HL-60 (cell line): ENCODE results near the gene OR51B5.

Experiments
- DNase-seq, 2 experiments: peaks; one replicate each; pipeline ENCODE4 v3.0.0-alpha.2; 2010 to 2020; ENCODE audit warnings: low read depth in 1 of 2, low spot score in 1 of 2
- H3K27ac ChIP-seq: fragments of 250-450 bp; sonication (Bioruptor Pico); replicated peaks from 2 replicates; pipeline ENCODE4 v1.5.1; 2020; ENCODE audit warnings: mild to moderate bottlenecking, moderate library complexity
- H3K27me3 ChIP-seq: fragments of 250-450 bp; sonication (Bioruptor Pico); 2 replicates; pipeline ENCODE4 v1.5.1; 2021; ENCODE audit warnings: mild to moderate bottlenecking, moderate library complexity; ENCODE audit not compliant: insufficient read depth, poor library complexity, severe bottlenecking
- H3K4me3 ChIP-seq: replicated peaks from 2 replicates; pipeline ENCODE4 v1.5.1; 2011; ENCODE audit warnings: mild to moderate bottlenecking, control low read depth, low read length; ENCODE audit not compliant: insufficient read depth
- CTCF ChIP-seq: IDR thresholded peaks from one replicate; pipeline ENCODE4 v1.5.1; 2011; ENCODE audit warnings: low read length, control low read depth, inconsistent platforms; ENCODE audit not compliant: insufficient read depth
- GABPA ChIP-seq: IDR thresholded peaks from 2 replicates; pipeline ENCODE4 v1.6.1; 2012; ENCODE audit warnings: low read depth
- POLR2AphosphoS5 ChIP-seq: IDR thresholded peaks from 2 replicates; pipeline ENCODE4 v1.6.1; 2012; ENCODE audit warnings: low read depth
- REST ChIP-seq: IDR thresholded peaks from 2 replicates; pipeline ENCODE4 v1.6.1; 2012; ENCODE audit warnings: low read depth; ENCODE audit not compliant: insufficient replicate concordance
- SPI1 ChIP-seq: IDR thresholded peaks from 2 replicates; pipeline ENCODE4 v1.6.1; 2012; ENCODE audit warnings: low read depth, mild to moderate bottlenecking, borderline replicate concordance

The OR51B5 gene

GRCh38 chr11:5351208-5351607, 7.9 kb upstream of the OR51B5 start, which contains the start of gene OR51B6:
TSS of gene OR51B6 (plus strand) at chr11:5351508. CDS start at chr11:5351508, 0 bp downstream.
- no peak for DNase-seq
- no peak within 1 kb of the TSS for H3K27ac ChIP-seq
- H3K4me3 ChIP-seq: no peak within 1 kb of the TSS
- TF ChIP-seq GABPA (no peak), POLR2AphosphoS5 (no peak)
- peaks cover 2% of the 10 kb centered on the region for H3K27me3 ChIP-seq

GRCh38 chr11:5349550-5349949, 6.2 kb upstream of the OR51B5 start:
- DNase-seq: no peak
- TF ChIP-seq GABPA: no peak
- no peak for TF ChIP-seq POLR2AphosphoS5
- TF ChIP-seq SPI1: no peak
- no peak for TF ChIP-seq REST
- no peak for TF ChIP-seq CTCF
- Histone ChIP-seq H3K4me3 (no peak overlapping the region), H3K27ac (no peak overlapping the region), H3K27me3 (peaks cover 2% of the 10 kb centered on the region)

GRCh38 chr11:5348551-5349194, 5.3 kb upstream of the OR51B5 start:
- no peak for DNase-seq
- no peak for TF ChIP-seq CTCF
- TF ChIP-seq SPI1: no peak
- TF ChIP-seq GABPA: no peak
- no peak for TF ChIP-seq POLR2AphosphoS5
- TF ChIP-seq REST: no peak
- Histone ChIP-seq H3K4me3 (no peak overlapping the region), H3K27ac (no peak overlapping the region), H3K27me3 (peaks cover 2% of the 10 kb centered on the region)

GRCh38 chr11:5345831-5346230, 2.5 kb upstream of the OR51B5 start:
- H3K27me3 ChIP-seq: peaks cover 4% of the 10 kb centered on the region
- no peak overlapping the region for H3K4me3 ChIP-seq
- no peak overlapping the region for H3K27ac ChIP-seq
- TF ChIP-seq CTCF (no peak), SPI1 (no peak), POLR2AphosphoS5 (no peak), GABPA (no peak), REST (no peak)
- no peak for DNase-seq
